Adrenal gland (tissue), 12 donors: ENCODE results near the gene RNF145. TPM values are rescaled to one million over a fixed set of nuclear protein-coding genes. Genes with fewer than 3 reads are reported as not detected.

Source experiments
- DNase-seq, 7 donors: peaks; one replicate each; pipeline ENCODE4 v3.0.0-alpha.2; 2019 to 2020
- H3K27ac ChIP-seq, 5 donors: fragments of 200-600 bp; sonication (generic) in 4 of 5; 1 replicate in 3 of 5; 2 replicates in 2 of 5; pipeline versions ENCODE4 v1.5.1 to v1.8.0; 2016 to 2020; ENCODE audit warnings: mild to moderate bottlenecking in 1 of 5
- H3K27me3 ChIP-seq: fragments of 200-600 bp; 2 replicates; pipeline ENCODE4 v1.8.0; 2021
- H3K36me3 ChIP-seq, 2 donors: fragments of 200-600 bp; replicated peaks in 1 of 2; 1 replicate in 1 of 2; 2 replicates in 1 of 2; pipeline versions ENCODE4 v1.5.1 to v1.8.0; 2018 to 2022
- H3K4me1 ChIP-seq, 2 donors: fragments of 200-600 bp; replicated peaks in 1 of 2; 1 replicate in 1 of 2; 2 replicates in 1 of 2; pipeline versions ENCODE4 v1.5.1 to v1.8.0; 2018 to 2021
- H3K4me3 ChIP-seq, 4 donors: fragments of 200-600 bp; sonication (generic) in 3 of 4; one replicate each; pipeline ENCODE4 v1.5.1; 2016 to 2018
- H3K9me3 ChIP-seq, 3 donors: fragments of 200-600 bp; sonication (generic) in 1 of 3; replicated peaks in 1 of 3; 1 replicate in 2 of 3; 2 replicates in 1 of 3; pipeline versions ENCODE4 v1.5.1 to v1.8.0; 2016 to 2021
- CTCF ChIP-seq, 6 experiments: fragments of 450-650 bp in 4 of 6; fragments of 200-600 bp in 2 of 6; sonication (generic) in 1 of 6; IDR thresholded peaks; 1 replicate in 5 of 6; 2 replicates in 1 of 6; pipeline versions ENCODE4 v1.5.1 to v1.8.0; 2016 to 2021; ENCODE audit warnings: antibody characterized with exemption in 6 of 6, mild to moderate bottlenecking in 2 of 6, moderate library complexity in 1 of 6
- POLR2A ChIP-seq, 2 donors: fragments of 450-650 bp; IDR thresholded peaks; one replicate each; pipeline ENCODE4 v1.6.1; 2017; ENCODE audit warnings: antibody characterized with exemption in 2 of 2, mild to moderate bottlenecking in 2 of 2, moderate library complexity in 1 of 2
- WGBS, 4 donors: extraction: QIAGEN DNeasy Blood & Tissue Kit in 2 of 4; methylation state at CpG; one replicate each; pipeline versions ENCODE4 v1.1.5 to v1.1.7; 2013 to 2017; 5-methylcytosine and 5-hydroxymethylcytosine counted together
- intact Hi-C, 2 donors: fragments of 100-400 bp; cut with DNase I; formaldehyde crosslinking; loops; one replicate each; pipeline versions ENCODE4 v1.14.1 to v1.15.0; 2022 to 2023
- polyA plus RNA-seq, 3 donors: library from polyadenylated mRNA; stranded (reverse); fragments of 200-250 nt in 2 of 3; fragments of 350-450 nt in 1 of 3; fragmentation: Illumina TruSeq in 1 of 3; extraction: RNeasy Lipid Tissue Mini Kit (QIAGEN cat#74804) in 1 of 3; gene quantifications; one replicate each; pipeline ENCODE4 v1.2.3, GENCODE V29; 2013 to 2014
- total RNA-seq, 9 donors: library from RNA; depleted of rRNA in 4 of 9; stranded (reverse); fragments of >200 nt in 4 of 9; fragments of 120-200 nt in 1 of 9; fragmentation: NEBNext Ultra II Directional in 1 of 9; extraction: Animal tissue kit (Norgen Biotek cat#: 25700) in 1 of 9; gene quantifications; one replicate each; pipeline versions ENCODE4 v1.1.0 to v1.2.4, GENCODE V29; 2013 to 2023
- donor health status: healthy with polysubstance abuse.
- donor health status: Bipolar disorder and iron deficiency.
- donor health status: DM: yes; HTN: yes; CAD: no.
- donor health status: DM: no; HTN: no; CAD: no.
- donor health status: DM: no; HTN: no; CAD: no.
- donor health status: DM: yes; HTN: yes; CAD: no.

The RNF145 gene
- total and polyA plus RNA-seq, 12 donors, result 20.2 to 138 (median 69.6) TPM

- WGBS, 4 donors, result 88 to 95% (median 92%) methylated on average over 1 of the region's 1 CpG
- Histone ChIP-seq H3K9me3 (no peaks in the 10 kb centered on the region), H3K27me3 (no peaks in the 10 kb centered on the region), H3K36me3 (peaks cover 0 to 39% of the 10 kb centered on the region in 2 donors), H3K4me1 (peaks cover 0 to 14% of the 10 kb centered on the region in 2 donors), H3K4me3 (no peak overlapping the region), H3K27ac (no peak overlapping the region)
- TF ChIP-seq POLR2A (IDR thresholded peaks at IDR 0.05), result no peak
- intact Hi-C loops, result loop anchor here (10.0 kb wide), 3 partner anchors 57 to 157 kb away; partner anchors contain the start of gene UBLCP1 (in 1 of the 2)
- DNase-seq, result no peak
Observed at GRCh38 chr5:159157552-159157951, 51.8 kb downstream of the RNF145 start.

GRCh38 chr5:159156426-159157238 is 52.7 kb downstream of the RNF145 start:
- H3K4me1 ChIP-seq, result peaks cover 0 to 14% of the 10 kb centered on the region in 2 donors
- TF ChIP-seq CTCF (IDR thresholded peaks at IDR 0.05), result peak; percentile 70 to 90 (median 80)
- TF ChIP-seq POLR2A (IDR thresholded peaks at IDR 0.05), result no peak
- WGBS, 4 donors, result 30 to 44% (median 37%) methylated on average over 6 of the region's 6 CpGs
- peak in 5 of 7 donors; percentile 50 to 55 (median 51) for DNase-seq
- no peak overlapping the region for H3K4me3 ChIP-seq
- H3K9me3 ChIP-seq, result no peaks in the 10 kb centered on the region
- H3K27ac ChIP-seq, result no peak overlapping the region
- H3K36me3 ChIP-seq, result peaks cover 0 to 33% of the 10 kb centered on the region in 2 donors
- no peaks in the 10 kb centered on the region for H3K27me3 ChIP-seq
- intact Hi-C loops, result loop anchor here (10.0 kb wide), 3 partner anchors 58 to 158 kb away; partner anchors contain the start of gene UBLCP1 (in 1 of the 2)

GRCh38 chr5:159155960-159156359 is 53.4 kb downstream of the RNF145 start:
- H3K4me3 ChIP-seq, result no peak overlapping the region
- H3K9me3 ChIP-seq, result no peaks in the 10 kb centered on the region
- no peaks in the 10 kb centered on the region for H3K27me3 ChIP-seq
- peaks cover 0 to 14% of the 10 kb centered on the region in 2 donors for H3K4me1 ChIP-seq
- no peak for DNase-seq
- WGBS, 4 donors, result 72 to 80% (median 74%) methylated on average over 2 of the region's 2 CpGs
- no peak overlapping the region for H3K27ac ChIP-seq
- intact Hi-C loops, result loop anchor here (10.0 kb wide), 3 partner anchors 59 to 159 kb away; partner anchors contain the start of gene UBLCP1 (in 1 of the 2)
- peaks cover 0 to 28% of the 10 kb centered on the region in 2 donors for H3K36me3 ChIP-seq
- TF ChIP-seq POLR2A (IDR thresholded peaks at IDR 0.05) (no peak), CTCF (IDR thresholded peaks at IDR 0.05) (no peak)

GRCh38 chr5:159152876-159153275 is 56.5 kb downstream of the RNF145 start:
- 76 to 82% (median 80%) methylated on average over 2 of the region's 2 CpGs for WGBS, 4 donors
- TF ChIP-seq POLR2A (IDR thresholded peaks at IDR 0.05), result no peak
- no peak for TF ChIP-seq CTCF (IDR thresholded peaks at IDR 0.05)
- Histone ChIP-seq H3K36me3 (peaks cover 0 to 5% of the 10 kb centered on the region in 2 donors), H3K9me3 (no peaks in the 10 kb centered on the region), H3K4me1 (peaks cover 0 to 3% of the 10 kb centered on the region in 2 donors), H3K4me3 (no peak overlapping the region), H3K27me3 (no peaks in the 10 kb centered on the region), H3K27ac (no peak overlapping the region)
- DNase-seq, result no peak
- intact Hi-C loops, result loop anchor here (5.0 to 10.0 kb wide), 4 partner anchors 62 to 164 kb away; partner anchors contain the start of gene UBLCP1 (in 1 of the 2)
